GM15510 (cell line): Measurements from ENCODE around the gene PHF20.

Experiments used
- POLR2A ChIP-seq: IDR thresholded peaks from 3 replicates; pipeline ENCODE4 v1.6.1; 2011; ENCODE audit warnings: borderline replicate concordance; ENCODE audit not compliant: insufficient read length; ENCODE audit errors: extremely low read depth

The PHF20 gene

GRCh38 chr20:35849706-35850105 lies 77.9 kb downstream of the PHF20 start:
- TF ChIP-seq POLR2A, result no peak

DNA sequence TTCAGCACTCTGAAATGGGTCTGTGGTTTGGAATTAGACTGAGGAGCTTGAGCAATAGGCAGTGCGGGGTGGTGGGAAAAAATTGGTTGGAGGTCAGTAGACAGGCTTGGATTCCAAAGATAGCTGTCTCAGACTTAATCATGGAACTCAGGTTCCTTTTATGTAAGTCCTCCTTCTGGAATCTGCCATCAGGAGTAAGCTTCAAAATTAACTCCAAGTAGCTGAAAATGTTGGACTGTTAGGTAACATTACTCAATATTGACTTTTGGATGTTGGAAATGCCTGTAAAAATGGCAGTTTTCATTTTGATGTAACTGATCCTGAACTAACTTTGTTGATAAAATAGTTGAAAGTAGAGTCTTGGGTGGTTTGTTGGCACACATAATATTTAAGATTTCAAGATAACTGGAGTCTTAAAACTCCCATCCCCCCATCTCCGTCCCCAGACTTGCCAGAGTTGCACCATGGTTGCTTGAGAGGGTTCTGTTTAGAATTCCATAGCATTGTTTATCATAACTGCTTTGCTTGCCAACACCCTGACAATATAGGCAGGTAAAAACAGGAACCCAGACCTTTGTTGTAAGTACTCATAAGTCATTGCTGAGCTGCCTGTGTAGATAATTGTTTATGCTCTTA lies 83.0 kb downstream of the PHF20 start:
- no peak for TF ChIP-seq POLR2A

- no peak for TF ChIP-seq POLR2A
Observed at GRCh38 chr20:35856866-35857265, 85.1 kb downstream of the PHF20 start.

DNA sequence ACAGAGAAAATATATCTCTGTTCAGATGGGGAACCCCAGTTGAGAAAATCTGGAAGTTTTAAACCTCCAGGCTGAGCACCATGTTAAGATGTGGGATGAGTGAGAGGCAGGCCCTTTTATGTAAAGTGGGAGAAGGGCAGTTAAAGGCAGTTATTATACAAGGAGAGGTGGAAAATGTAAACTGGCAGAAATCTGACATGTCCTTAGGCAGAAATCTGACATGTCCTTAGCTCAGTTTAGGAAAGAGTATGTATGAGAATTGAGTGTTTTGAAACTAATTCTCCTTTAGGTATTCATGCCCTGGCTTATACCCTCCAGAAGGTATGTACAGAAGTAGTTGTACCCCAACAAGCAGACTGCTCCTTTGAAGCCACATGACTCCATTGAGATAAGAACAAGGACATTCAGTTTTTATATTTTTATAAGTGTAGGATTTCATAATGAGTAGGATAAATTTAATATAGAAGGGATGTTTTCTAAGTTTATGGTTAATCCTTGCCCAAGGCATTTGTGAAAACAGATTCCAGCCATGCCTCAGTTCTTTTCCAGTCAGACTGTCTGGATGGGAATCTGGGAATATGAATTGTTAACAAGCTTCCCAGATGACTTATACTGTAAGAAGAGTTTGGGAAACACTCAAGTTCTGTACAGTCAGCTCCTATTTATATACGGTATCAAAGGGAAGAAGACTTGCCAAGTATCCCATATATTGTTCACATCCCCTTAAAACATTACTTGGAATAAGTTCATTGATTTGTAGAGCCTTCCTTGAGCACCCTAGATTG lies 94.8 kb downstream of the PHF20 start:
- TF ChIP-seq POLR2A, result no peak

- TF ChIP-seq POLR2A, result no peak
Observed at GRCh38 chr20:35870541-35871258, 98.9 kb downstream of the PHF20 start.

DNA sequence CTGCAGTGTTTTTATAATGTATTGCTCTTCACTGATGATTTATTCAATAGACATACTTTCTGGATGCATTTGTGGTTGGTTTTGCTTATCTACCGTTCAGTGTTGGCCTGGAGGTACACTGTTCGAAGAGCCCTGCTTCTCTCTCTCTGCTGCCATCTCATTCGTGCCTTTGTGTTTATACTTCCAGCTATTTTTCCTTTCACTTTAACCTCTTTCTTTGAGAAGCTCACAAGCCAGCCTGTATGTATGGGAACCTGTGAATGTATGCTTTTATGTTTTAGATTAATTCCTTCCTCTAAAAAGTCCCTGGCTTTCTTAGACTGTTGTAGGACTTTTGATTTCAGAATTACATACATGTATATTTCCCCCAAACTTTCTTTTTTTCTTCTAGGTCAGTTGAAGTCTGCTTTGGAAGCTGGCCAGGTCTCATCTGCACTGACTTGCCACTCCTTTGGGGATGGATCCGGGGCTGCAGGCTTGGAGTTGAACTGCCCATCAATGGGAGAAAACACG lies 99.5 kb downstream of the PHF20 start:
- TF ChIP-seq POLR2A, result no peak

DNA sequence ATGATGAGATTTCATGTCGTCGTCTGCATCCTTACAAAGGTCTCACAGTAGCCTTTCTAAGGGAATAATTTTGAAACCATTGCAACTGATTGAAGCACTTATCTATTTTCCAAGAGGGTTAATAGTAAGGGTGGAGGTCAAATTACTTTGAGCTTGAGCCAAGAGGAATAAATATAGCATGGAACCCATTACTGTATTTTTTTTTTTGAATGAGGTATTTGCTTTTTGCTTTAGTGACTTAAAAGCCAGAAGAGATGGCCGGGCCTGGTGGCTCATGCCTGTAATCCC lies 104.2 kb downstream of the PHF20 start:
- no peak for TF ChIP-seq POLR2A

DNA sequence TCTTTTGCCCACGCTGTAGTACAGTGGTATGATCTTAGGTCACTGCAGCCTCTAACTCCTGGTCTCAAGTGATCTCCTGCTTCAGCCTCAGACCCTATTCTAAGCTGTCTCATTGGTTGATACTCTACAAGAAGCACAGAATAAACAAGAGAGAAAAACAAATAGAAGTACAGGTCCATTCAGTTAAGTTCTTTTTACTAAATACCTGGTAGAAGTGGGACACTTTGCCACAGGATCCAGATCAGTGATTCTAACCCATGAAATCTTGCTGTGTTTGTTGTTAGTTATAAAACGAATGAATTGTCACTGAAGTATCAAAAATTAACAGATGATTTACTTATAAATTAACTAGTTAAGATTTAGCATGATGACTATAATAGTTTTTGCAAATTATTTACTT lies 105.8 kb downstream of the PHF20 start:
- no peak for TF ChIP-seq POLR2A

GRCh38 chr20:35878113-35878625 lies 106.4 kb downstream of the PHF20 start:
- no peak for TF ChIP-seq POLR2A

DNA sequence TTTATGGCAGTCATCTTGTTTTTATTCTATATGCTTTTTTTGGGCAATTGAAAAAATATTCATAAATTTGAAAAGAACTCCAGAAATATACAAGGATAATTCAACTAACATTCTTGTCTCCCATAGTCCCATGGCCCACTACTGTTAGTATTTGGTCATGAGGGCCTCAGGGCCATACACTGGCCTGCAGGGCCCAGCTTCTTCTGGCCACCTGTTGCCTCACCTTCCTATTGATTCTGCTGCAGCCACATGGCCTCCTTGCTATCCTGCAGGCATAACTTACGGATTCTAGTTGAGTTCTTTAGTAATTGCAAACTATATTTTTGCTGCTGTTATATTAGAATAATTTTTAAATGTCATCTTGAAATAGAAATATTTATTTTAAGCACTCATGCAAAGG lies 109.9 kb downstream of the PHF20 start:
- no peak for TF ChIP-seq POLR2A

DNA sequence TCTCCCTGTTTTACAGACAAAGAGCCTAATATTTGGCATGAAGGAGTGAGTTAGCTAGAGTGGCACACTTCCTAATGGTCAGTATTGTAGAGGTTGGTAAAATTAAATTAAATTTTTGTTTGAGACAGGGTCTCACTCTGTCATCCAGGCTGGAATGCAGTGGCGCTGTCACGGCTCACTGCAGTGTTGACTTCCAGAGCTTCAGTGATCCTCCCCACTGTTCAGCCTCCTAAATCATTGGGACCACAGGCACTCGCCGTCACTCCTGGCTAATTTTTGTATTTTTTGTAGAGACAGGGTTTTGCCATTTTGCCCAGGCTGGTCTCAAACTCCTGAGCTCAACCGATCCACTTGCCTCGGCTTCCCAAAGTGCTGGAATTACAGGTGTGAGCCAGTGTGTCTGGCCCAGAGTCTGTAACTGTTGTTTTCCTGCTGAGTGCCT lies 111.5 kb downstream of the PHF20 start:
- no peak for TF ChIP-seq POLR2A

DNA sequence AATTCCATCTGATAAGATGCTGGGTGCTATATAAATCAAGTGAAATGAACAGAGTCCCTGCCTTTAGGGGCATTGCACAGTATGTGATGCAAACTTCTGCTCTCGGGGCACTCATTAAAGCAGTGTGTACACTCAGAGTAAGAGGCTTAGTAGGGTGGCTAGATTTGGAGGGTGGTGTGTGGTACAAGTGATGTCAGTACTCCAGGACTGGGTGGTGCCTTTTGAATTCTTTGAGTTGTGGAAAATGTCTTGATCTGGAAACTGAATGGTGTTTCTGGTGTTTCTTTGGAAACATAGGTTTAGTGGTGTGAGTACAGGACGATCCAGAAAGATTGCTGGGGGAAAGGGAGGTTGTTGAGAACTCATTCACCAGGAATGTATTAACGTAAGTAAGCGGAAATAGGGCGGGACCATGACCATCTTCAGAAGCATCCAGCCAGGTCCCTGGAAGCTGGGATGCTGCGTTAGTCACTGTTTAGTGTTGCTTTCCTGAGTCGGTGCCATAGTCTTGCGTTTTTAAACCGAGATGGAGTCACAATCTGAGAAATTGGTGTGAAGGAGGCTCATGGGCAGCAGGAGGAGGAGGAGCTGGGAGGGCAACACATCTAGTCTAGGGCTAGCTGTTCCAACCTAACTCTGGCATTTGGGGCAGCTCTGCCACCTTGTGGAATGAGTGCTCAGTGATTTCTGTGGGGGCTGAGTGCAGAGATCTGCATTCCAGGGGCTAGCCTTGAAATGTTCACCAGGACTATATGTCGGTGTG lies 112.1 kb downstream of the PHF20 start:
- no peak for TF ChIP-seq POLR2A

DNA sequence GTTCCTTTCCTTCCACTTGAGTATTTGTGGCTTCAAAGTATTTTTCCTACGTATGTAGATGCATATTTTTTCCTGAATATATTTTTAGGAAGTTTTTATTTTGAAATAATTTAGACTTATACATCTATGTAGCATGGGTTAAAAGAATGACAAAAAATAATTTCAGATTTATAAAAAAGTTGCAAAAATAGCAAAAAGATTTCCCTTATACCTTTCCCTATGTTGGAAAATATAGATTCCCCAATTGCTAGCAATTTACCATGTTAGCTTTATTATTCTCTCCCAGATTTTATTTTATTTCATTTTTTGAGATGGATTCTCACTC lies 112.7 kb downstream of the PHF20 start:
- TF ChIP-seq POLR2A, result no peak

DNA sequence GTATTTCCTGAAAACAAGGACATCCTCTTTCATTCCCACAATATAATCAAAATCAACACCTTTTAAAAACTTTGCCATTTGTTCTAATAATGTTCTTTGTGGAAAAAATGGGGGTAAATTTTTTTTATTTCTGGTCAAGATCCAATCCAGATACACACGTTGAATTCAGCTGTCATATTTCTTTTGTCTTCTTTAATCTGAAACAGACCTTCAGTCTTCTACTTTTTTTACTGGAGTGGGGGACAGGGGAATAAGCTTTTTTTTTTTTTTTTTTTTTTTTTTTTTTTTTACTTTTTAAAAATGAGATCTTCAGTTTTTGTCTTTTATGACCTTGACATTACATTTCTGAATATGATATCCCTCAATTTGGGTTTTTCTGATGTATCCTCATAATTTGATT lies 113.4 kb downstream of the PHF20 start:
- TF ChIP-seq POLR2A, result no peak

- no peak for TF ChIP-seq POLR2A
Observed at GRCh38 chr20:35886537-35886936, 114.7 kb downstream of the PHF20 start.
